Mesenchymal stem cell (in vitro differentiated cells and primary cell): ENCODE results near the gene EMID1.

Experiments used
- DNase-seq: peaks from one replicate; pipeline ENCODE4 v3.0.0-alpha.2; 2013
- H2AFZ ChIP-seq: one replicate; pipeline ENCODE4 v1.6.1; 2013; ENCODE audit warnings: low read depth, mild to moderate bottlenecking, control low read depth, inconsistent platforms, low read length, moderate library complexity
- H2AK5ac ChIP-seq: 2 replicates; pipeline ENCODE4 v1.6.1; 2013; ENCODE audit warnings: low read length, moderate library complexity, mild to moderate bottlenecking, inconsistent platforms; ENCODE audit not compliant: severe bottlenecking
- H2BK120ac ChIP-seq: one replicate; pipeline ENCODE4 v1.6.1; 2013; ENCODE audit warnings: low read depth, mild to moderate bottlenecking, inconsistent platforms, low read length, moderate library complexity
- H2BK12ac ChIP-seq, 2 experiments: one replicate each; pipeline ENCODE4 v1.6.1; 2013; ENCODE audit warnings: inconsistent platforms in 2 of 2, low read length in 2 of 2, mild to moderate bottlenecking in 2 of 2, moderate library complexity in 2 of 2, control low read depth in 1 of 2
- H2BK15ac ChIP-seq: one replicate; pipeline ENCODE4 v1.6.1; 2013; ENCODE audit warnings: mild to moderate bottlenecking, low read depth, inconsistent platforms; ENCODE audit not compliant: poor library complexity, severe bottlenecking
- H2BK5ac ChIP-seq: 2 replicates; pipeline ENCODE4 v1.6.1; 2013; ENCODE audit warnings: low read depth, mild to moderate bottlenecking, low read length, control low read depth, inconsistent platforms; ENCODE audit not compliant: poor library complexity, severe bottlenecking
- H3K14ac ChIP-seq, 2 experiments: one replicate each; pipeline ENCODE4 v1.6.1; 2013; ENCODE audit warnings: inconsistent platforms in 2 of 2, low read length in 2 of 2, control low read depth in 1 of 2, mild to moderate bottlenecking in 1 of 2, moderate library complexity in 1 of 2
- H3K18ac ChIP-seq, 2 experiments: one replicate each; pipeline ENCODE4 v1.6.1; 2013; ENCODE audit warnings: inconsistent platforms in 2 of 2, low read length in 2 of 2, control low read depth in 1 of 2, low read depth in 1 of 2, mild to moderate bottlenecking in 1 of 2
- H3K23ac ChIP-seq, 2 experiments: one replicate each; pipeline ENCODE4 v1.6.1; 2013; ENCODE audit warnings: inconsistent platforms in 2 of 2, low read length in 2 of 2, mild to moderate bottlenecking in 2 of 2, moderate library complexity in 2 of 2, control low read depth in 1 of 2
- H3K27ac ChIP-seq: 2 replicates; pipeline ENCODE4 v1.5.1; 2013; ENCODE audit warnings: mild to moderate bottlenecking, moderate library complexity, low read length, control low read depth, inconsistent platforms; ENCODE audit not compliant: poor library complexity, severe bottlenecking
- H3K27me3 ChIP-seq, 2 experiments: 2 replicates each; pipeline versions ENCODE4 v1.6.1 to v1.7.0; 2013; ENCODE audit warnings: low read length in 2 of 2, mild to moderate bottlenecking in 2 of 2, moderate library complexity in 2 of 2, control low read depth in 1 of 2, inconsistent platforms in 1 of 2; ENCODE audit not compliant: control insufficient read depth in 1 of 2, insufficient read depth in 1 of 2
- H3K36me3 ChIP-seq, 2 experiments: 2 replicates each; pipeline versions ENCODE4 v1.6.1 to v1.7.0; 2013; ENCODE audit warnings: low read length in 2 of 2, control low read depth in 1 of 2, inconsistent platforms in 1 of 2, low read depth in 1 of 2, mild to moderate bottlenecking in 1 of 2; ENCODE audit not compliant: insufficient read depth in 2 of 2, control insufficient read depth in 1 of 2
- H3K4ac ChIP-seq, 2 experiments: one replicate each; pipeline ENCODE4 v1.6.1; 2013; ENCODE audit warnings: inconsistent platforms in 2 of 2, low read length in 2 of 2, mild to moderate bottlenecking in 2 of 2, moderate library complexity in 2 of 2, control low read depth in 1 of 2, low read depth in 1 of 2
- H3K4me1 ChIP-seq: 2 replicates; pipeline ENCODE4 v1.6.1; 2013; ENCODE audit warnings: low read depth, low read length, control low read depth; ENCODE audit not compliant: control insufficient read depth, insufficient read depth
- H3K4me2 ChIP-seq: 2 replicates; pipeline ENCODE4 v1.6.1; 2013; ENCODE audit warnings: low read length, mild to moderate bottlenecking, inconsistent platforms; ENCODE audit not compliant: poor library complexity, severe bottlenecking
- H3K4me3 ChIP-seq, 2 experiments: 2 replicates each; pipeline versions ENCODE4 v1.5.1 to v1.7.0; 2013; ENCODE audit warnings: low read length in 2 of 2, mild to moderate bottlenecking in 2 of 2, control low read depth in 1 of 2, low read depth in 1 of 2; ENCODE audit not compliant: insufficient read depth in 1 of 2
- H3K79me1 ChIP-seq: replicated peaks from 2 replicates; pipeline ENCODE4 v1.6.1; 2013; ENCODE audit warnings: mild to moderate bottlenecking, control low read depth, low read length, inconsistent platforms; ENCODE audit not compliant: poor library complexity, severe bottlenecking
- H3K9ac ChIP-seq: 2 replicates; pipeline ENCODE4 v1.7.0; 2013; ENCODE audit warnings: mild to moderate bottlenecking, low read length, moderate library complexity
- H3K9me3 ChIP-seq: 2 replicates; pipeline ENCODE4 v1.7.0; 2013; ENCODE audit warnings: mild to moderate bottlenecking, low read length; ENCODE audit not compliant: control insufficient read depth
- H4K8ac ChIP-seq: one replicate; pipeline ENCODE4 v1.6.1; 2013; ENCODE audit warnings: inconsistent platforms, mild to moderate bottlenecking, low read length, moderate library complexity
- H4K91ac ChIP-seq: one replicate; pipeline ENCODE4 v1.6.1; 2013; ENCODE audit warnings: mild to moderate bottlenecking, low read length, inconsistent platforms
- WGBS: methylation state at CpG from one replicate; pipeline ENCODE4 v1.1.7; 2013; ENCODE audit warnings: mixed read lengths; 5-methylcytosine and 5-hydroxymethylcytosine counted together

Gene EMID1

DNA sequence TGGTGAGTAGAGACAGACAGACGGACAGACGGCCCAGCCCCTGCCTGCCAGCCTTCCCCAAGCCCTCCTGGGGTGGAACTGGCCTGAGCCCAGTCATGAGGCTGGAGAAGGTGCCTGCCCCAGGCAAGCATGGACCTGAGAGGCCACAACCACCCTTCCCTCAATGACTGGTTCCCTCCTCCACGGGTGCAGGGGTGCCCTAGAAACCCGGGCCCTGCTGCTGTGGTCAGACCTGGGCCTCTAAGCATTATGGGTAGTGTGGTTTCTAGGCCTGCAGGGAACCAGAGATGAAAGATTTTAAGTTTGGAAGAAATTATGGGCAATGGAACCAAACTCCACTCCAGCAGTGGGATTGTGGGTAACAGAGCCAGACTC lies 48.6 kb downstream of the EMID1 start:
- 69% methylated on average over 4 of the region's 4 CpGs for WGBS
- H3K4me3 ChIP-seq = no peak overlapping the region
- peaks cover 0 to 5% of the 10 kb centered on the region in 2 experiments for H3K27me3 ChIP-seq
- no peak overlapping the region for H3K4me2 ChIP-seq
- no peak overlapping the region for H3K14ac ChIP-seq
- peaks cover 2% of the 10 kb centered on the region for H3K4me1 ChIP-seq
- no peaks in the 10 kb centered on the region for H3K79me1 ChIP-seq
- no peak overlapping the region for H2BK5ac ChIP-seq
- no peak overlapping the region for H3K23ac ChIP-seq
- no peaks in the 10 kb centered on the region for H3K9me3 ChIP-seq
- no peak overlapping the region for H3K9ac ChIP-seq
- H2BK120ac ChIP-seq = no peak overlapping the region
- H3K18ac ChIP-seq = no peak overlapping the region
- H4K8ac ChIP-seq = no peak overlapping the region
- H2AFZ ChIP-seq = no peak overlapping the region
- no peak for DNase-seq
- H3K36me3 ChIP-seq = peaks cover 0 to 14% of the 10 kb centered on the region in 2 experiments
- H2BK15ac ChIP-seq = no peak overlapping the region
- no peak overlapping the region for H3K4ac ChIP-seq
- H3K27ac ChIP-seq = no peak overlapping the region
- H2AK5ac ChIP-seq = no peak overlapping the region
- no peak overlapping the region for H2BK12ac ChIP-seq
- no peak overlapping the region for H4K91ac ChIP-seq

DNA sequence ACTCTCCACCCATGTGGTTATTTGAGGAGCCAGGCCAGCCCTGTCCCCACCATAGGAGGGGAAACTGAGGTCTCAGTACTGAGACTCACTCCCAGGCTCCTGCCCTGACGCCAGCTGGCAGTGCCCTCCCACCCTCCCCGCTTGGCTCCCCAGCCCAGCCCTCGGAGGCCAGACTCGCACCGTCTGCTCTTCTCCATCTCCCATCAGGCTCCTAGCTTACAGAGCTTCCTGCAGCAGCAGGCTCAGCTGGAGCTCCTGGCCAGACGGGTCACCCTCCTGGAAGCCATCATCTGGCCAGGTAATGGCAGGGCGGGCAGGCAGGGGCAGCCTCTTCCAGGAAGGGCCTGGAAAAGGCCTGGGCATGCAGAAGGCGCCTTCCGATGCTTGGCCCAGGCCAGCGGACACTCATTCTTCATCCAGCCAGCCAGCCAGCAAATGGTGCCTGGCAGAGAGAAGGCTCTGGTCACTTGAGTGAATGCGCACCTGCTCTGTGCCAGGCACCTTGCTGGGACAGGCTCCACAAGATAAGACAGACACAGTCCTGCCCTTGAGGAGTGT lies 49.4 kb downstream of the EMID1 start:
- 92% methylated on average over 11 of the region's 11 CpGs for WGBS
- Histone ChIP-seq H3K23ac (no peak overlapping the region), H3K14ac (no peak overlapping the region), H3K4me1 (peaks cover 2% of the 10 kb centered on the region), H4K8ac (no peak overlapping the region), H3K79me1 (no peaks in the 10 kb centered on the region), H3K27me3 (peaks cover 0 to 5% of the 10 kb centered on the region in 2 experiments), H3K4me2 (no peak overlapping the region), H3K18ac (no peak overlapping the region), H2BK12ac (no peak overlapping the region), H2BK15ac (no peak overlapping the region), H2BK5ac (no peak overlapping the region), H2AFZ (no peak overlapping the region), H4K91ac (no peak overlapping the region), H2BK120ac (no peak overlapping the region), H3K9ac (no peak overlapping the region), H3K27ac (no peak overlapping the region), H3K9me3 (no peaks in the 10 kb centered on the region), H3K4ac (no peak overlapping the region), H2AK5ac (no peak overlapping the region), H3K4me3 (no peak overlapping the region), H3K36me3 (peaks cover 7 to 22% of the 10 kb centered on the region in 2 experiments)
- DNase-seq = no peak

DNA sequence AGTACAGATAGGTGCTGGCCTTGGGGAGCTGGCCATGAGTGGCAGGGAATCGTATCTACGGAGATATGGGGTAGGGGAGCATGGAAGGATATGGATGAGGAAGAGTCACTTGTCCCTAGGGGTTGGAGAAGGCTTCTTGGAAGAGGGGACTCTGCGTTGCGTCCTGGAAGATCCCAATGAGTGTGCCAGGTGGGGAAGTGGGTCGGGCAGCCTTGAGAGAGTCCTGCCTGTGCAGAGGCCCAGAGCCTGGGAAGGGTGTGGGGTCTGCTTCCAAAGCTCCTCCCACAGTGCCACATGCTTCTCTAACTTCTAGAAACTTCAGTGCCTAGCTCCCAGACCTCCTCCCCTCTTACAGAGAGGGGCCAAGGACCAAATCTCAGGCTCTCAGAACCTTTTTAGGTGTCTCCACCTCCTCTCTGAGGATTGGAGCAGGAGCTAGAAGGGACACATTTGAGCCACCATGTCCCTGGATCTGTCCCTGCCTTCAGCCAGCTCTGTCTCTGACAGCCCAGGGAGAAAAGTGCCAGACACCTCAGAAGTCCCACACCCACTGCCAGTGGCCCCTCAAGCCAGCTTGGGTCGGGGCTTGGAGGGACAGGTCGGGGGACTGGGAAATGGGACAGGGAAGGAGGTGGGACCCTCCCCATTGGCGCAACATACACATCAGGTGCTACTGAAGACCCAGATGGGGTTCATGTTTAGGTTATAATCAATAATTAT lies 51.1 kb downstream of the EMID1 start:
- H2BK12ac ChIP-seq = no peak overlapping the region
- H3K18ac ChIP-seq = no peak overlapping the region
- WGBS = 98% methylated on average over 8 of the region's 8 CpGs
- no peak overlapping the region for H3K4me3 ChIP-seq
- no peak overlapping the region for H3K27ac ChIP-seq
- H3K14ac ChIP-seq = no peak overlapping the region
- no peak overlapping the region for H3K9ac ChIP-seq
- no peak overlapping the region for H4K91ac ChIP-seq
- peaks cover 2% of the 10 kb centered on the region for H3K79me1 ChIP-seq
- no peak overlapping the region for H3K4me2 ChIP-seq
- H2BK15ac ChIP-seq = no peak overlapping the region
- peaks cover 7 to 33% of the 10 kb centered on the region in 2 experiments for H3K36me3 ChIP-seq
- H3K9me3 ChIP-seq = no peaks in the 10 kb centered on the region
- H2AK5ac ChIP-seq = no peak overlapping the region
- no peak overlapping the region for H2BK120ac ChIP-seq
- DNase-seq = no peak
- no peak overlapping the region for H3K23ac ChIP-seq
- H3K4ac ChIP-seq = no peak overlapping the region
- H2AFZ ChIP-seq = no peak overlapping the region
- peaks cover 0 to 5% of the 10 kb centered on the region in 2 experiments for H3K27me3 ChIP-seq
- peaks cover 2% of the 10 kb centered on the region for H3K4me1 ChIP-seq
- no peak overlapping the region for H2BK5ac ChIP-seq
- H4K8ac ChIP-seq = no peak overlapping the region

DNA sequence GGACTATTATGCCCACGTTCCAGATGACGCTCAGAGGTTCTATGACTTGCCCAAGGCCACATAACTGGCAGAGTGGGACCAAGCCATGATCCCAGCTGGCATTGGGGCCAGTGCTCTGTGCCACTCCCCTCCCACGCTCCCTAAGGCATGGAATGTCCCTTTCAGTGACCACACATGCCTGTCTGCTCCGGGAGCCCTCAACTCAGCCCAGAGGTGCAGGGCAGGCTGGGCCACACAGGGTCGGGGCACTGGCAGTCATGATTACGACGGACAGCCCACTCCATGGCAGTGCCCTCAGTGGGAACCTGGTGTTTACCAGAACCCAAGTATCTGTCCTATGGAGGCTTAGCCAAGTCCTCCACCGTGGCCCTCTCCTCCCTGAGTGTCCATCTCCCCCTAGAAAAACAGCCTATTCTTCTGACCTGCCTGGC lies 52.1 kb downstream of the EMID1 start:
- Histone ChIP-seq H3K4ac (no peak overlapping the region), H2BK5ac (no peak overlapping the region), H3K4me2 (no peak overlapping the region), H4K91ac (no peak overlapping the region), H3K27ac (no peak overlapping the region), H2BK120ac (no peak overlapping the region), H3K79me1 (peaks cover 2% of the 10 kb centered on the region), H4K8ac (no peak overlapping the region), H2AK5ac (no peak overlapping the region), H3K9me3 (no peaks in the 10 kb centered on the region), H3K14ac (no peak overlapping the region), H3K9ac (no peak overlapping the region), H3K4me1 (peaks cover 2% of the 10 kb centered on the region), H3K27me3 (no peaks in the 10 kb centered on the region), H3K4me3 (no peak overlapping the region), H2BK12ac (no peak overlapping the region), H2BK15ac (no peak overlapping the region), H3K36me3 (peaks cover 7 to 33% of the 10 kb centered on the region in 2 experiments), H2AFZ (no peak overlapping the region), H3K18ac (no peak overlapping the region), H3K23ac (no peak overlapping the region)
- 67% methylated on average over 7 of the region's 8 CpGs for WGBS
- no peak for DNase-seq
